ENCODE data around the gene GBGT1. TPM values are rescaled to one million over a fixed set of nuclear protein-coding genes. Genes with fewer than 3 reads are reported as not detected.

GBGT1 gene
- total and polyA plus RNA-seq, 9 of the 15 experiments (the other 6 are each of a cell fraction or from before 2014, with no cell fraction given): 0.55 to 25.8 (median 13.7) TPM

DNA sequence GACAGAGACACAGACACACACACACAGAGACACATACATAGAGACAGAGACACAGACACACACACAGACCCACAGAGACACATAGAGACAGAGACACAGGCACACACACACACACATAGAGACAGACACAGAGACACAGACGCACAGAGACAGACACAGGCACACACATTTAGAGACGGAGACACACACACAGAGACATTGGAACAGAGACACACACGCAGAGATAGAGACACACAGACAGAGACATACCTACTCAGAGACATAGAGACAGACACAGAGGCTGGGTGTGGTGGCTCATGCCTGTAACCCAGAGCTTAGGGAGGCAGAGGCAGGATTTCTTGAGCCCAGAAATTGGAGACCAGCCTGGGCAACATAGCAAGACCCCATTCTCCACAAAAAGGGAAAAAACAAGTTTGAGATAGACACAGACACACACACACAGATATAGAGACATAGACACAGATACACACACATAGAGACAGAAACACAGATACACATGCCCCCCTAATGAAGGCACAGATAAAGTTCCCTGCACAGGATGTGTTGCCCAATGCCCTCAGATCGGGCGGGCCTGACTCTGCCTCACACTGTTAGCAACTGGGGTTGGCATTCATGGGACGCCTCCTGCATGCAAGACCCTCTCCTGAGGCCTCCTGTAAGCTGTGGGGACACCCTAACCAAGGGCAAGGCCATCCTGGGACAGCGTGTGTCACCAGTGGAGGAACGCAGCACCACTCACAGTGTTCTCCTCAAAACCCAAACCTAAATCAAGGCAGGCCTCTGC lies 39.4 kb downstream of the GBGT1 start:
- in situ Hi-C loops (cut with MboI): no loop called here
- Histone ChIP-seq H3K36me3 (ENCODE audit: control insufficient read depth, insufficient read depth, low read length) (peaks cover 3% of the 10 kb centered on the region; the same call in 1 of the 3 replicates), H3K9me1 (ENCODE audit: control insufficient read depth, insufficient read depth, low read length) (no peaks in the 10 kb centered on the region), H4K20me1 (replicated peaks; ENCODE audit: control insufficient read depth, insufficient read depth, low read length) (no peaks in the 10 kb centered on the region), H3K9me3 (replicated peaks; ENCODE audit: control insufficient read depth, insufficient read depth, low read depth, low read length) (no peaks in the 10 kb centered on the region), H3K79me2 (ENCODE audit: control insufficient read depth, insufficient read depth, low read length) (peaks cover 66% of the 10 kb centered on the region), H3K27ac (ENCODE audit: extremely low read depth, low read depth, low read length) (peak overlapping the region; percentile 90), H3K27me3 (ENCODE audit: control insufficient read depth in 2 of 2, insufficient read depth in 2 of 2, low read length in 2 of 2) (no peaks in the 10 kb centered on the region), H3K9ac (ENCODE audit: insufficient read depth in 1 of 2, low read depth in 2 of 2, low read length in 2 of 2) (peak overlapping the region; percentile 61 to 73; a peak in 2 of 4 replicates), H2AFZ (ENCODE audit: low read depth, low read length) (no peak overlapping the region), H3K4me3 (no peak overlapping the region), H3K4me1 (replicated peaks in 1 of 2; ENCODE audit: control insufficient read depth in 2 of 2, insufficient read depth in 2 of 2, low read length in 2 of 2) (peaks cover 47 to 89% of the 10 kb centered on the region in 2 experiments), H3K4me2 (ENCODE audit: insufficient read depth, low read length) (peak overlapping the region; percentile 77)
- ATAC-seq (no peak), DNase-seq (ENCODE audit: extremely low read depth in 1 of 4, low spot score in 3 of 4) (no peak), FAIRE-seq (peak; percentile 84)
- WGBS (ENCODE audit: insufficient coverage, low coverage, missing lambda C conversion rate): 89% methylated on average over 8 of the region's 8 CpGs
- intact Hi-C loops (cut with micrococcal nuclease): no loop called here
- BruUV-seq (replicated peaks): no TSS peak
- CTCF ChIA-PET (ENCODE audit: low intra/inter-chr PET ratio): no interaction called here
- POLR2A ChIA-PET: no interaction called here
- TF ChIP-seq SUPT5H (IDR thresholded peaks at IDR 0.05): peak; percentile 34; the same call in 1 of the 2 replicates
- TF ChIP-seq RBM25 (IDR thresholded peaks at IDR 0.05; ENCODE audit: low read depth, low read length, severe bottlenecking): peak; percentile 57
- TF ChIP-seq KLF6 (CRISPR knock-in tag; IDR thresholded peaks at IDR 0.05; ENCODE audit: borderline replicate concordance): no peak
- TF ChIP-seq ZNF778 (CRISPR knock-in tag; IDR thresholded peaks at IDR 0.05): no peak
- TF ChIP-seq, protein P1, sequence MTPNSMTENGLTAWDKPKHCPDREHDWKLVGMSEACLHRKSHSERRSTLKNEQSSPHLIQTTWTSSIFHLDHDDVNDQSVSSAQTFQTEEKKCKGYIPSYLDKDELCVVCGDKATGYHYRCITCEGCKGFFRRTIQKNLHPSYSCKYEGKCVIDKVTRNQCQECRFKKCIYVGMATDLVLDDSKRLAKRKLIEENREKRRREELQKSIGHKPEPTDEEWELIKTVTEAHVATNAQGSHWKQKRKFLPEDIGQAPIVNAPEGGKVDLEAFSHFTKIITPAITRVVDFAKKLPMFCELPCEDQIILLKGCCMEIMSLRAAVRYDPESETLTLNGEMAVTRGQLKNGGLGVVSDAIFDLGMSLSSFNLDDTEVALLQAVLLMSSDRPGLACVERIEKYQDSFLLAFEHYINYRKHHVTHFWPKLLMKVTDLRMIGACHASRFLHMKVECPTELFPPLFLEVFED (CRISPR knock-in tag; conservative IDR thresholded peaks at IDR 0.05): peak; percentile 82; the same call in 1 of the 2 replicates
- 0 out of 2 replicates have a peak, but pooled peaks have one; percentile 64 for TF ChIP-seq HDAC2 (IDR thresholded peaks at IDR 0.05)
- peak; percentile 67; the same call in 1 of the 2 replicates for TF ChIP-seq LARP7 (IDR thresholded peaks at IDR 0.05)
- TF ChIP-seq NCOA4 (IDR thresholded peaks at IDR 0.05; ENCODE audit: partially characterized antibody): peak; percentile 54
- TF ChIP-seq, protein P2, sequence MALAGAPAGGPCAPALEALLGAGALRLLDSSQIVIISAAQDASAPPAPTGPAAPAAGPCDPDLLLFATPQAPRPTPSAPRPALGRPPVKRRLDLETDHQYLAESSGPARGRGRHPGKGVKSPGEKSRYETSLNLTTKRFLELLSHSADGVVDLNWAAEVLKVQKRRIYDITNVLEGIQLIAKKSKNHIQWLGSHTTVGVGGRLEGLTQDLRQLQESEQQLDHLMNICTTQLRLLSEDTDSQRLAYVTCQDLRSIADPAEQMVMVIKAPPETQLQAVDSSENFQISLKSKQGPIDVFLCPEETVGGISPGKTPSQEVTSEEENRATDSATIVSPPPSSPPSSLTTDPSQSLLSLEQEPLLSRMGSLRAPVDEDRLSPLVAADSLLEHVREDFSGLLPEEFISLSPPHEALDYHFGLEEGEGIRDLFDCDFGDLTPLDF (CRISPR knock-in tag; IDR thresholded peaks at IDR 0.05): no peak
- peak; percentile 95 for TF ChIP-seq HDGF (IDR thresholded peaks at IDR 0.05)
- TF ChIP-seq, protein P3, sequence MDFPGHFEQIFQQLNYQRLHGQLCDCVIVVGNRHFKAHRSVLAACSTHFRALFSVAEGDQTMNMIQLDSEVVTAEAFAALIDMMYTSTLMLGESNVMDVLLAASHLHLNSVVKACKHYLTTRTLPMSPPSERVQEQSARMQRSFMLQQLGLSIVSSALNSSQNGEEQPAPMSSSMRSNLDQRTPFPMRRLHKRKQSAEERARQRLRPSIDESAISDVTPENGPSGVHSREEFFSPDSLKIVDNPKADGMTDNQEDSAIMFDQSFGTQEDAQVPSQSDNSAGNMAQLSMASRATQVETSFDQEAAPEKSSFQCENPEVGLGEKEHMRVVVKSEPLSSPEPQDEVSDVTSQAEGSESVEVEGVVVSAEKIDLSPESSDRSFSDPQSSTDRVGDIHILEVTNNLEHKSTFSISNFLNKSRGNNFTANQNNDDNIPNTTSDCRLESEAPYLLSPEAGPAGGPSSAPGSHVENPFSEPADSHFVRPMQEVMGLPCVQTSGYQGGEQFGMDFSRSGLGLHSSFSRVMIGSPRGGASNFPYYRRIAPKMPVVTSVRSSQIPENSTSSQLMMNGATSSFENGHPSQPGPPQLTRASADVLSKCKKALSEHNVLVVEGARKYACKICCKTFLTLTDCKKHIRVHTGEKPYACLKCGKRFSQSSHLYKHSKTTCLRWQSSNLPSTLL (IDR thresholded peaks at IDR 0.05): 0 out of 2 replicates have a peak, but pooled peaks have one; percentile 39
- TF ChIP-seq NR2F6 (CRISPR knock-in tag; IDR thresholded peaks at IDR 0.05): no peak

Measured in K562 (cell line).